Type B pancreatic cell (in vitro differentiated cells): Measurements from ENCODE around the gene GRK1. TPM values are rescaled to one million over a fixed set of nuclear protein-coding genes. Genes with fewer than 3 reads are reported as not detected.

Experiments used
- DNase-seq: peaks from one replicate; pipeline ENCODE4 v3.0.0; 2021; ENCODE audit warnings: mixed read lengths; ENCODE audit not compliant: unreplicated experiment; ENCODE audit errors: extremely low spot score
- H3K27ac Mint-ChIP-seq: 2 replicates; pipeline ENCODE4 v1.8.0; 2021; ENCODE audit warnings: mild to moderate bottlenecking, mixed read lengths
- H3K27me3 Mint-ChIP-seq: 2 replicates; pipeline ENCODE4 v1.8.0; 2021; ENCODE audit warnings: mixed read lengths
- H3K36me3 Mint-ChIP-seq: 2 replicates; pipeline ENCODE4 v1.8.0; 2021; ENCODE audit warnings: mixed read lengths
- H3K4me1 Mint-ChIP-seq: one replicate; pipeline ENCODE4 v1.8.0; 2021; ENCODE audit warnings: mixed read lengths; ENCODE audit not compliant: unreplicated experiment
- H3K4me3 Mint-ChIP-seq: 2 replicates; pipeline ENCODE4 v1.8.0; 2021; ENCODE audit warnings: mild to moderate bottlenecking, mixed read lengths
- H3K9me3 Mint-ChIP-seq: 2 replicates; pipeline ENCODE4 v1.8.0; 2021; ENCODE audit warnings: mixed read lengths
- total RNA-seq: library from RNA; stranded (reverse); gene quantifications from 2 replicates; pipeline ENCODE4 v1.2.1, GENCODE V29; 2021; ENCODE audit warnings: low replicate concordance
- TF ChIP-seq, protein P1 (sequence below): fragments of 200-600 bp; sonication (generic); conservative IDR thresholded peaks from 2 replicates; pipeline ENCODE4 v1.5.0; 2021; ENCODE audit warnings: antibody characterized with exemption, mild to moderate bottlenecking

Gene GRK1
- total RNA-seq, 1 donor from 2014 or later: 0.85 TPM

GRCh38 chr13:113732961-113733950 is 66.2 kb downstream of the GRK1 start:
- no peak for DNase-seq
- no peaks in the 10 kb centered on the region for H3K4me1 Mint-ChIP-seq
- no peaks in the 10 kb centered on the region for H3K9me3 Mint-ChIP-seq
- peaks cover 4% of the 10 kb centered on the region for H3K27me3 Mint-ChIP-seq
- no peaks in the 10 kb centered on the region for H3K36me3 Mint-ChIP-seq
- TF ChIP-seq, protein P1, sequence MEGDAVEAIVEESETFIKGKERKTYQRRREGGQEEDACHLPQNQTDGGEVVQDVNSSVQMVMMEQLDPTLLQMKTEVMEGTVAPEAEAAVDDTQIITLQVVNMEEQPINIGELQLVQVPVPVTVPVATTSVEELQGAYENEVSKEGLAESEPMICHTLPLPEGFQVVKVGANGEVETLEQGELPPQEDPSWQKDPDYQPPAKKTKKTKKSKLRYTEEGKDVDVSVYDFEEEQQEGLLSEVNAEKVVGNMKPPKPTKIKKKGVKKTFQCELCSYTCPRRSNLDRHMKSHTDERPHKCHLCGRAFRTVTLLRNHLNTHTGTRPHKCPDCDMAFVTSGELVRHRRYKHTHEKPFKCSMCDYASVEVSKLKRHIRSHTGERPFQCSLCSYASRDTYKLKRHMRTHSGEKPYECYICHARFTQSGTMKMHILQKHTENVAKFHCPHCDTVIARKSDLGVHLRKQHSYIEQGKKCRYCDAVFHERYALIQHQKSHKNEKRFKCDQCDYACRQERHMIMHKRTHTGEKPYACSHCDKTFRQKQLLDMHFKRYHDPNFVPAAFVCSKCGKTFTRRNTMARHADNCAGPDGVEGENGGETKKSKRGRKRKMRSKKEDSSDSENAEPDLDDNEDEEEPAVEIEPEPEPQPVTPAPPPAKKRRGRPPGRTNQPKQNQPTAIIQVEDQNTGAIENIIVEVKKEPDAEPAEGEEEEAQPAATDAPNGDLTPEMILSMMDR: no peak
- H3K4me3 Mint-ChIP-seq: no peak overlapping the region
- no peak overlapping the region for H3K27ac Mint-ChIP-seq

DNA sequence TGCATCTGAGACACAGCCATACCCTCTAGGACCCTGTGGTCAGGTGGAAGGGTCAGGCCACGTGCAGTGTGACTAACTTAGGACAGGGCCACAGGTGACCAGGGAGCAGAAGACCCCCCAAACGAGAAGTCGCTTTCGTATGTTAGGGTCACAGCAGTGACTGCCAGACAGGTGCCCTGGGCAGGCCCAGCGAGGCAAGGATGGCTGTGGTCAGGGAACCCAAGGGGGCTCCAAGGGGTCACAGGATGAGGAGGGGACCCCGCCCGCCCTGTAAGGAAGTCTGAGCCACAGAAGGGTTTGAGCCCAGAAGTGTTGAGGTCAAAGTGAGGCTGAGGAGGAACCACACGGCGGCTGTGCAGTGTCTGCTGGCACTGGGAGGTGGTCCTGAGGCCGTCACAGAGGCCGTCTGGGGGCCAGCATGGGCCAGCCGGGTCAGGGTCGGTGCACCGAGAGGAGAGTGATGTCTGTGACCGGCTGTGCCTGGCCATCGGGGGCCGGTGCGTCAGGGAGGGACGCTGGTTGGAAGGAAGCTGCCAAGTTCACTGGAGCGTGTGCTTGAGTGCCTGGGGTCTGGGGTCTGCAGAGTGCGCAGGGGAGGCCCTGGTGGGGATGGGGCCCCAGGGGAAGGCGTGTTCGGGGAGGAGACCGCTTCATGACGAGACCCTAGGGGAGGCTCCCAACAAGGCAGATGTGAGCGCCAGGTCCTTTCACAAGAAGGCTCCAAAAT is 67.2 kb downstream of the GRK1 start:
- Mint-ChIP-seq H3K36me3 (no peaks in the 10 kb centered on the region), H3K27me3 (no peaks in the 10 kb centered on the region), H3K9me3 (no peaks in the 10 kb centered on the region), H3K4me1 (no peaks in the 10 kb centered on the region), H3K27ac (no peak overlapping the region), H3K4me3 (no peak overlapping the region)
- TF ChIP-seq, protein P1: no peak
- no peak for DNase-seq

DNA sequence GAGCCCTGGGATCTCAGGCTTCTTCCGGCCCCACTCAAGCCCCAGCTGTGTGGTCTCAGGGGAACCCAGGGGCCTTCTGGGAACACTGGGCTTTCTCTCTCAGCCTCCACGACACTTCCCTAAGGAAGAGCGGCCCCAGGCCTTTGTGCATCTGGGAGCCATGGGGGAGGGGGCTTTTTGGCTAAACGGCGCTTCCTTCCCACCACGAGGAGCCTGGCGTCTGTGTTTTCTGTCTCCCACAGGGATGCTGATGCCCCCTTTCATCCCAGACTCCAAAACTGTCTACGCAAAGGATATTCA is 67.8 kb downstream of the GRK1 start:
- Mint-ChIP-seq H3K27me3 (no peaks in the 10 kb centered on the region), H3K9me3 (no peaks in the 10 kb centered on the region), H3K36me3 (no peaks in the 10 kb centered on the region), H3K4me3 (no peak overlapping the region), H3K4me1 (no peaks in the 10 kb centered on the region), H3K27ac (no peak overlapping the region)
- TF ChIP-seq, protein P1: no peak
- DNase-seq: no peak

DNA sequence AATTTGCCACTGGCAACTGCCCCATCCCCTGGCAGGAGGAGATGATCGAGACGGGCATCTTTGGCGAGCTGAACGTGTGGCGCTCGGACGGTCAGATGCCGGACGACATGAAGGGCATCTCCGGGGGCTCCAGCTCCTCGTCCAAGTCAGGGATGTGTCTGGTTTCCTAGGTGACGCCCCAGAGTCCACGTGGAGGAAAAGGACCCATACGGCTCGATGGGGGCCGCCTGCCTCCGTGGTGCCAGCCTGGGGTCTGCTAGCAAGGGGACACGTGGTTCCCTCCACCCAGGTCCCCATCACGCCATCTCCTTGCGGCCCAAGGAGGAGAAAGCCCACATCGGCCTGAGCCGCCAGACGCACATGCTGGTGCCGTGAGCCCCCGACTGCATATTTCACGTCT is 68.2 kb downstream of the GRK1 start:
- DNase-seq: no peak
- H3K36me3 Mint-ChIP-seq: no peaks in the 10 kb centered on the region
- no peaks in the 10 kb centered on the region for H3K27me3 Mint-ChIP-seq
- no peaks in the 10 kb centered on the region for H3K4me1 Mint-ChIP-seq
- H3K4me3 Mint-ChIP-seq: no peak overlapping the region
- H3K27ac Mint-ChIP-seq: no peak overlapping the region
- H3K9me3 Mint-ChIP-seq: no peaks in the 10 kb centered on the region
- TF ChIP-seq, protein P1: no peak

DNA sequence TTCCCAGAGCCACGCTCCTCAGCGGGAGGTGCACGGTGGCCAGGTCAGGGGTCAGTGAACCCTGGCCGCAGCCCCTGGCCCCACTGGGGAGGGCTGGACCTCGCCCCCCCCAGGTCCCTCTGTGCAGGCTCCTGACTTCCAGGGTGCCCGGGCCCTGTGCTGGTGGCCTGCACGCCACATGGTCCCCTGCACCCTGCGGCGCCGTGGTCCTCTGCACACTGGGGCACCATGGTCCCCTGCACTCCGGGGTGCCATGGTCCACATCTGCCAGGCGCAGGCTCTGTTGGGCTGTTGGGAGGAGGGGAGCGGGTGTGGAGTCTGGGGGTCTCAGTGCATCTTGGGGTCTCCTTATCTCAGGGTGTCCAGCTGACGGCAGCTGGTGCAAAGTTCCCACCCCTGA is 68.7 kb downstream of the GRK1 start:
- no peaks in the 10 kb centered on the region for H3K27me3 Mint-ChIP-seq
- H3K9me3 Mint-ChIP-seq: no peaks in the 10 kb centered on the region
- H3K4me1 Mint-ChIP-seq: no peaks in the 10 kb centered on the region
- H3K27ac Mint-ChIP-seq: no peak overlapping the region
- H3K4me3 Mint-ChIP-seq: no peak overlapping the region
- no peaks in the 10 kb centered on the region for H3K36me3 Mint-ChIP-seq
- DNase-seq: no peak
- TF ChIP-seq, protein P1: no peak
